Measurements from ENCODE around the gene KLHL29. TPM values are rescaled to one million over a fixed set of nuclear protein-coding genes. Genes with fewer than 3 reads are reported as not detected.

KLHL29 gene
- total RNA-seq, 1 donor from 2014 or later: 12.9 TPM

GRCh38 chr2:23530206-23530908 lies 145.4 kb downstream of the KLHL29 start:
- intact Hi-C loops (cut with DNase I): no loop called here
- no peak for TF ChIP-seq CTCF (IDR thresholded peaks at IDR 0.05)
- Histone ChIP-seq H3K27ac (no peak overlapping the region), H3K9me3 (no peaks in the 10 kb centered on the region), H3K36me3 (no peaks in the 10 kb centered on the region), H3K4me3 (no peak overlapping the region), H3K4me1 (no peaks in the 10 kb centered on the region), H3K27me3 (ENCODE audit: low read depth) (no peaks in the 10 kb centered on the region)
- DNase-seq (no peak), ATAC-seq (no peak)

- Histone ChIP-seq H3K36me3 (no peaks in the 10 kb centered on the region), H3K27ac (no peak overlapping the region), H3K27me3 (ENCODE audit: low read depth) (no peaks in the 10 kb centered on the region), H3K9me3 (no peaks in the 10 kb centered on the region), H3K4me1 (no peaks in the 10 kb centered on the region), H3K4me3 (no peak overlapping the region)
- no peak for ATAC-seq
- no peak for DNase-seq
- no peak for TF ChIP-seq CTCF (IDR thresholded peaks at IDR 0.05)
- intact Hi-C loops (cut with DNase I): no loop called here
Observed at GRCh38 chr2:23530909-23531276, 145.9 kb downstream of the KLHL29 start.

- no peak for ATAC-seq
- intact Hi-C loops (cut with DNase I): no loop called here
- Histone ChIP-seq H3K4me3 (no peak overlapping the region), H3K4me1 (no peaks in the 10 kb centered on the region), H3K27ac (no peak overlapping the region), H3K27me3 (ENCODE audit: low read depth) (no peaks in the 10 kb centered on the region), H3K9me3 (no peaks in the 10 kb centered on the region), H3K36me3 (no peaks in the 10 kb centered on the region)
- DNase-seq: no peak
- TF ChIP-seq CTCF (IDR thresholded peaks at IDR 0.05): no peak
Observed at GRCh38 chr2:23531280-23531679, 146.3 kb downstream of the KLHL29 start.

DNA sequence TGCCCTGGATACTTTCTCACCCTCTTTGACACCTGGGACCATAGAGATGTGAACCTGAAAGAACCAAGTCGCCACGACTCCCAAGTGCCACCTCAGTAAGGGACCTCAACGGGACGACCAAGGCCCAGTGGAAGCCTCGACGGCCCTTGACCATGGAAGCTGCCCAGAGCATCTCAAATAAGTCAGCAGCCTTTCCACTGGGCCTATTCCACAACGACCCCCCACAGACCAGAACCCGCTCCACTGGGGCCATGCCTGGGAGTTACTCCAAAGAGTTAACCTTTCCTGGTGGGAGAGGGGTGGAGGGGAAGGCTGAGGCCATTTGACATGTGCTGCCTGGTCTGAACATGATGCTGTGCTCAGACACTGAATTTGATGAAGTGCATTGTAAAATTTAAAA lies 146.9 kb downstream of the KLHL29 start:
- no peaks in the 10 kb centered on the region for H3K36me3 ChIP-seq
- H3K27ac ChIP-seq: no peak overlapping the region
- no peaks in the 10 kb centered on the region for H3K27me3 ChIP-seq (ENCODE audit: low read depth)
- ATAC-seq (no peak), DNase-seq (no peak)
- intact Hi-C loops (cut with DNase I): no loop called here
- no peaks in the 10 kb centered on the region for H3K4me1 ChIP-seq
- H3K9me3 ChIP-seq: no peaks in the 10 kb centered on the region
- no peak for TF ChIP-seq CTCF (IDR thresholded peaks at IDR 0.05)
- no peak overlapping the region for H3K4me3 ChIP-seq

GRCh38 chr2:23532391-23533337 lies 147.7 kb downstream of the KLHL29 start:
- no peaks in the 10 kb centered on the region for H3K4me1 ChIP-seq
- ATAC-seq: peak in 1 of 2 donors; percentile 17
- intact Hi-C loops (cut with DNase I): no loop called here

More at GRCh38 chr2:23532391-23533337, 147.7 kb downstream of the KLHL29 start:
- no peaks in the 10 kb centered on the region for H3K9me3 ChIP-seq
- DNase-seq: no peak
- no peak for TF ChIP-seq CTCF (IDR thresholded peaks at IDR 0.05)
- H3K27me3 ChIP-seq (ENCODE audit: low read depth): no peaks in the 10 kb centered on the region
- H3K36me3 ChIP-seq: no peaks in the 10 kb centered on the region
- no peak overlapping the region for H3K27ac ChIP-seq
- no peak overlapping the region for H3K4me3 ChIP-seq
